Colon (tissue), 2 donors: ENCODE measurements around the gene INHBE.
"Not testable (repeated sequence)": the region's sequence is repeated elsewhere in the genome, so short reads cannot be mapped to it uniquely, and the experiment has no call there.

Source experiments
- FAIRE-seq: peaks from 2 replicates; lab custom pipeline; 2012; peaks lifted over from hg19 to GRCh38; lab: Jason Lieb, UNC
- donor health status: control.
- donor health status: control.

Gene INHBE

GRCh38 chr12:57441393-57441792 is 13.7 kb upstream of the INHBE start:
- FAIRE-seq: not testable (repeated sequence)

DNA sequence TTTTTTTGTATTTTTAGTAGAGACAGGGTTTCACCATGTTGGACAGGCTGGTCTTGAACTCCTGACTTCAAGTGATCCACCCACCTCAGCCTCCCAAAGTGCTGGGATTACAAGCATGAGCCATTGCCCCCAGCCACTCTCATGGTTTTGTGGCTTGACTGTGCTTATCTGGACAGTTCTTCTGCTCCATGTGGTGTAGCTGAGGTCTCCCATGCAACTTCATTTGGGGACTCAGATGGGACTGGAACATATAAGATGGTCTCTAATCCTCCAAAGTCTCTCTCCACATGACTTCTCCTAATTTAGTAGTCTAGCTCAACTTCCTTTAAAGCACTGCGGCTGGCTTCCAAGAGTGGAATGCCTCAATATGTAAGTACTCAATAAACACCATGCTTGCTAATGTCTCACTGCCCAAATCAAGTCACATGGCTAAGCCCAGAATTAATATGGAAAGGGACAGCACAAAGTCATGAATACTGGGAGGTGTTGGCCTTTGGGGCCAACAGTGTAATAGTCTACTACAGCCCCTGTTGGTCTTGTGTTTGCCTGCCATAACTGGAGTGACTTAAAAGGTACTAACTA is 13.2 kb upstream of the INHBE start:
- no peak for FAIRE-seq

- FAIRE-seq: not testable (repeated sequence)
Measured at GRCh38 chr12:57444337-57444736, 10.8 kb upstream of the INHBE start.

DNA sequence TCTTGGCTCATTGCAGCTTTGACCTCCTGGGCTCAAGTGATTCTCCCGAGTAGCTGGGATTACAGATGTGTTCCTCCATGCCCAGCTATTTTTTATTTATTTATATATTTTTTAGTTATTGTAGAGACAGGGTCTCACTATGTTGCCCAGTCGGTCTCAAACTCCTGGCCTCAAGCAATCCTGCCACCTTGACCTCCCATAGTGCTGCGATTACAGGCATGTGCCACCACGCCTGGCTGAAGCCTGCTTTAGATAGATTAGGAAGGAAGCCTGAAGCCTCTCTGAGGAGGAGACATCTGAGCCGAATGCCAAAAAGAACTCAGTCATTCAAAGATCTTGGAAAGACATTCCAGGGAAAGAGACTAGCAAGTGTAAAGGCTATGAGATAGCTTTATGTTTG is 10.4 kb upstream of the INHBE start:
- FAIRE-seq: no peak

- no peak for FAIRE-seq
Measured at GRCh38 chr12:57446292-57446960, 8.7 kb upstream of the INHBE start.

DNA sequence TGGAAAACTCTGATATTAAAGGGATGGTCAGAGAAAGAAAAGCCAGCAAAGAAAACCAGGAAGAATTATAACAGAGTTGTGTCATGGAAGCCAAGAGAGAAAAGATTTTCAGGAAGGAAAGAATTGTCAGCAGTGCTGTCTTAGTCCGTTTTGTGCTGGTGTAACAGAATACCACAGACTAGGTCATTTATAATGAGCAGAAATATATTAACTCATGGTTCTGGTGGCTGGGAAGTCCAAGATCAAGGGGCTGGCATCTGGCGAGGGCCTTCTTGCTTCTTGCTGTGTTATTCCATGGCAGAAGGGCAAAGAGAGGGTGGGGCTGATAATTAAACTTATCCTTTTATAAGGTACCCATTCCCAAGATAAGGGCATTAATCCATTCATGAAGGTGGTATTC is 6.4 kb upstream of the INHBE start:
- FAIRE-seq: no peak

- no peak for FAIRE-seq
Measured at GRCh38 chr12:57449375-57449774, 5.7 kb upstream of the INHBE start.

DNA sequence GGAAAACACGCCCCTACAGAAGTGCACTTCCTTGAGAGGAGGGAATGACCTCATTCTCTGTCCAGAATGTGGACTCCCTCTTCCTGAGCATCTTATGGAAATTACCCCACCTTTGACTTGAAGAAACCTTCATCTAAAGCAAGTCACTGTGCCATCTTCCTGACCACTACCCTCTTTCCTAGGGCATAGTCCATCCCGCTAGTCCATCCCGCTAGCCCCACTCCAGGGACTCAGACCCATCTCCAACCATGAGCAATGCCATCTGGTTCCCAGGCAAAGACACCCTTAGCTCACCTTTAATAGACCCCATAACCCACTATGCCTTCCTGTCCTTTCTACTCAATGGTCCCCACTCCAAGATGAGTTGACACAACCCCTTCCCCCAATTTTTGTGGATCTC is 5.0 kb upstream of the INHBE start:
- FAIRE-seq: no peak

DNA sequence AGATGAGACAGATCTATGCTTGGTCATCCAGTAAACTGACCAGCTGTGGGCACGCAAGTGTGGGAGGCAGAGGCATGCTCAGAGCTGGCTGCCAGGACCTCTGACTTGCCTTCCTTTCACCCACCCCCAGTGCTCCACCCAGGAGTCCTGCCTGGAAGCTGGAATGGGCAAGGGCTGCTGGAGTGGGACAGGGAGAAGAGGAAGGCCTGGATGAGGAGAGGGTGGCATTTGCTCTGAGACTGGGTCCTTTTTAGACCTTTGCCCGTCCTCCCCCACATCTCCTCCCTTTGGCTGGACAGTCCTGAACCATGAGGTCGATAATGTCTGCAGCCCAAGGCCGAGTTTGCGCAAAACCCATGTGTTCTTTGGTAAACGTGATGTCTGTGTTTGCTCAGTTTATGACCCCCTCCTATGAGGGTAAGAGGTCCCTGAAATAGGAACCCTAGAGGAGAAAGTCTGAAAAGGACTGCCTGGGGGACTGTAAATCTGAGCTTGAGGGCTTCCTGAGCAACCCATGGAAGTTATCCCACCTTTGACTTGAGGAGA is 3.8 kb upstream of the INHBE start:
- no peak for FAIRE-seq

- no peak for FAIRE-seq
Measured at GRCh38 chr12:57452181-57452936, 2.7 kb upstream of the INHBE start.

- FAIRE-seq: no peak
Measured at GRCh38 chr12:57452937-57453509, 2.1 kb upstream of the INHBE start.

GRCh38 chr12:57454213-57454565 is 918 bp upstream of the INHBE start:
- FAIRE-seq: no peak

GRCh38 chr12:57455374-57456144 is 452 bp downstream of the INHBE start:
- FAIRE-seq: no peak

DNA sequence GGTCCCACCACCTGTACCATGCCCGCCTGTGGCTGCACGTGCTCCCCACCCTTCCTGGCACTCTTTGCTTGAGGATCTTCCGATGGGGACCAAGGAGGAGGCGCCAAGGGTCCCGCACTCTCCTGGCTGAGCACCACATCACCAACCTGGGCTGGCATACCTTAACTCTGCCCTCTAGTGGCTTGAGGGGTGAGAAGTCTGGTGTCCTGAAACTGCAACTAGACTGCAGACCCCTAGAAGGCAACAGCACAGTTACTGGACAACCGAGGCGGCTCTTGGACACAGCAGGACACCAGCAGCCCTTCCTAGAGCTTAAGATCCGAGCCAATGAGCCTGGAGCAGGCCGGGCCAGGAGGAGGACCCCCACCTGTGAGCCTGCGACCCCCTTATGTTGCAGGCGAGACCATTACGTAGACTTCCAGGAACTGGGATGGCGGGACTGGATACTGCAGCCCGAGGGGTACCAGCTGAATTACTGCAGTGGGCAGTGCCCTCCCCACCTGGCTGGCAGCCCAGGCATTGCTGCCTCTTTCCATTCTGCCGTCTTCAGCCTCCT is 1.1 kb downstream of the INHBE start:
- no peak for FAIRE-seq

GRCh38 chr12:57456737-57457490 is 1.8 kb downstream of the INHBE start:
- FAIRE-seq: no peak

DNA sequence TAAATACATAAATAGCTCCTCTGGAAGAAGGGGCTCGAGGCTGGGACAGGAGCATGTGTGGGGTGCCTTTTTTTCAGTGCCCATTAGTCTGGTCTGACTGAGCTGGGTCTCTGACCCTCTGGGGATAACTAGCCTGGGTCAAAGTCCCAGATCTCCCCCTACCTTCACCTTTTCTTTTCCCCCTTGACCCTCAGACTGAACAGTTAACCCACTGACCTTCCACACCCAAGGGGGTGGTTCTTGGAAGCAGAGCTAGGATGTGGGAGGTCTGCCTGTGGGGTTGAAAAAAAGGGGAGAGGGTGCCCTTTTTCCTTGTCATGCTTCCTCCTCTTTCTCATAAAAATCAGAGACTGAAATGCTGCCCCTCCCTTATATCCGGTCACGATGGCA is 3.6 kb downstream of the INHBE start:
- no peak for FAIRE-seq

- FAIRE-seq: no peak
Measured at GRCh38 chr12:57459055-57459749, 4.1 kb downstream of the INHBE start.

GRCh38 chr12:57459750-57460467 is 4.8 kb downstream of the INHBE start, which contains the start of gene GLI1:
Gene GLI1, plus strand, starts transcription at chr12:57459785. Its CDS starts 3,907 bp downstream, at chr12:57463692.
- no peak for FAIRE-seq

GRCh38 chr12:57460468-57460784 is 5.3 kb downstream of the INHBE start:
- no peak for FAIRE-seq

- no peak for FAIRE-seq
Measured at GRCh38 chr12:57460841-57461275, 5.8 kb downstream of the INHBE start.
